ENCODE measurements around the gene KAT7. TPM values are rescaled to one million over a fixed set of nuclear protein-coding genes. Genes with fewer than 3 reads are reported as not detected.

The KAT7 gene
- total and polyA plus RNA-seq, 2 experiments from 2014 or later = 31.0 to 187 TPM

DNA sequence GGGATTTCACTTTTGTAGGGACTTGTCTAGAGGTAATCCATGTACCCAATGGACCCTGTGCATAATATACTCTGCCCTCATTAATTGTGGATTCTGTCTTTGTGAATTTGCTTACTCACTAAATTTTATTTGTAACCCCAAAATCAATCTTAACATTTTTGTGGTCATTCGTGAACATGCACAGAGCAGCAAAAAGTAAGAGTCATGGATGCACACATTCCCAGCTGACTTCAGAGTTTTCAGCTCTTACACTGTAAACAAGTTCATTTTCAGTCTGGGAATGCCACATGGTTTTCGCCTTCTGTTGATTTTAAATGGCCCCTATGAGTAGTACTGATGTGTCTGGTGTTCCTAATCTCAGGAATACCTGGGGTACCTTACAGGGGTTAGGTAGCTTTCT, 35.1 kb downstream of the KAT7 start (continued):
- TF ChIP-seq, protein P1, sequence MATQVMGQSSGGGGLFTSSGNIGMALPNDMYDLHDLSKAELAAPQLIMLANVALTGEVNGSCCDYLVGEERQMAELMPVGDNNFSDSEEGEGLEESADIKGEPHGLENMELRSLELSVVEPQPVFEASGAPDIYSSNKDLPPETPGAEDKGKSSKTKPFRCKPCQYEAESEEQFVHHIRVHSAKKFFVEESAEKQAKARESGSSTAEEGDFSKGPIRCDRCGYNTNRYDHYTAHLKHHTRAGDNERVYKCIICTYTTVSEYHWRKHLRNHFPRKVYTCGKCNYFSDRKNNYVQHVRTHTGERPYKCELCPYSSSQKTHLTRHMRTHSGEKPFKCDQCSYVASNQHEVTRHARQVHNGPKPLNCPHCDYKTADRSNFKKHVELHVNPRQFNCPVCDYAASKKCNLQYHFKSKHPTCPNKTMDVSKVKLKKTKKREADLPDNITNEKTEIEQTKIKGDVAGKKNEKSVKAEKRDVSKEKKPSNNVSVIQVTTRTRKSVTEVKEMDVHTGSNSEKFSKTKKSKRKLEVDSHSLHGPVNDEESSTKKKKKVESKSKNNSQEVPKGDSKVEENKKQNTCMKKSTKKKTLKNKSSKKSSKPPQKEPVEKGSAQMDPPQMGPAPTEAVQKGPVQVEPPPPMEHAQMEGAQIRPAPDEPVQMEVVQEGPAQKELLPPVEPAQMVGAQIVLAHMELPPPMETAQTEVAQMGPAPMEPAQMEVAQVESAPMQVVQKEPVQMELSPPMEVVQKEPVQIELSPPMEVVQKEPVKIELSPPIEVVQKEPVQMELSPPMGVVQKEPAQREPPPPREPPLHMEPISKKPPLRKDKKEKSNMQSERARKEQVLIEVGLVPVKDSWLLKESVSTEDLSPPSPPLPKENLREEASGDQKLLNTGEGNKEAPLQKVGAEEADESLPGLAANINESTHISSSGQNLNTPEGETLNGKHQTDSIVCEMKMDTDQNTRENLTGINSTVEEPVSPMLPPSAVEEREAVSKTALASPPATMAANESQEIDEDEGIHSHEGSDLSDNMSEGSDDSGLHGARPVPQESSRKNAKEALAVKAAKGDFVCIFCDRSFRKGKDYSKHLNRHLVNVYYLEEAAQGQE (IDR thresholded peaks at IDR 0.05; ENCODE audit: unreplicated experiment) = no peak
- TF ChIP-seq POLR2AphosphoS5 (IDR thresholded peaks at IDR 0.05; ENCODE audit: low read depth) = no peak
- TF ChIP-seq ZNF114 (CRISPR knock-in tag; IDR thresholded peaks at IDR 0.05) = no peak
- TF ChIP-seq EZH2phosphoT487 (IDR thresholded peaks at IDR 0.05; ENCODE audit: unreplicated experiment) = no peak
- TF ChIP-seq NANOG (IDR thresholded peaks at IDR 0.05; ENCODE audit: borderline replicate concordance) = no peak

DNA sequence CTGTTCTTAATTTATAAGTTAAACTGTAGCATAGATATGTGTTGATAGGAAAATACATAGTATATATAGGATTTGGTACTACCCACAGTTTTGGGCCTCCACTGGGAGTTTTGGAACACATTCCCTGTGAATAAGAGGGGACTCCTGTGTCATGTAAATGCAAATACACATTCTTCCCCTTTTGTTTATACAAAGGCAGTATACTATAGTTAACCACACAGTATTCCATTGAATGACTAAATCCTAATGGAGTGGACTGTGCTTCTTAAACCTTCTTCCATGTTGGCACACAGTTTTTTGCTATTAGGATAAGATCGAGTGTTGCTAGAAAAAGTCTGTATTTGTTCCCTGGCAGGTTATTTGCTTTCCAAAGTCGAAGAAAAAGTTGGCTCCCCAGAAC, 37.2 kb downstream of the KAT7 start:
- Histone ChIP-seq H3K4me2 (no peak overlapping the region), H3K9me2 (ENCODE audit: insufficient read depth) (no peaks in the 10 kb centered on the region), H3K36me3 (ENCODE audit: insufficient read depth) (peaks cover 73% of the 10 kb centered on the region), H3F3A (replicated peaks; ENCODE audit: low read depth) (no peaks in the 10 kb centered on the region), H3K4me3 (no peak overlapping the region), H3K27ac (ENCODE audit: low read depth) (peak overlapping the region; percentile 63), H3K27me3 (ENCODE audit: insufficient read depth) (no peaks in the 10 kb centered on the region), H4K20me1 (replicated peaks; ENCODE audit: insufficient read depth) (peaks cover 16% of the 10 kb centered on the region), H2AFZ (no peak overlapping the region), H3K4me1 (ENCODE audit: insufficient read depth) (peaks cover 19% of the 10 kb centered on the region; the same call in 1 of the 2 replicates), H3K79me2 (replicated peaks; ENCODE audit: insufficient read depth) (peaks cover 17% of the 10 kb centered on the region)
- H3K4me3 Mint-ChIP-seq = no peak overlapping the region
- DNase-seq (ENCODE audit: low spot score) = no peak
- ATAC-seq = peak; percentile 54
- H3K4me1 Mint-ChIP-seq = peaks cover 42% of the 10 kb centered on the region
- peaks cover 98% of the 10 kb centered on the region for H3K36me3 Mint-ChIP-seq (ENCODE audit: low read depth)
- TF ChIP-seq POLR2AphosphoS5 (IDR thresholded peaks at IDR 0.05; ENCODE audit: low read depth) (no peak), EZH2phosphoT487 (IDR thresholded peaks at IDR 0.05; ENCODE audit: unreplicated experiment) (no peak), NANOG (IDR thresholded peaks at IDR 0.05; ENCODE audit: borderline replicate concordance) (no peak), CREB1 (CRISPR knock-in tag; IDR thresholded peaks at IDR 0.05; ENCODE audit: low read depth) (no peak), STAT1 (IDR thresholded peaks at IDR 0.05; ENCODE audit: unreplicated experiment) (no peak), ZNF331 (CRISPR knock-in tag; IDR thresholded peaks at IDR 0.05; ENCODE audit: low read depth) (no peak), ZNF114 (CRISPR knock-in tag; IDR thresholded peaks at IDR 0.05) (no peak), EZH2 (IDR thresholded peaks at IDR 0.05; ENCODE audit: low read depth, unreplicated experiment) (no peak)
- TF ChIP-seq, protein P2, sequence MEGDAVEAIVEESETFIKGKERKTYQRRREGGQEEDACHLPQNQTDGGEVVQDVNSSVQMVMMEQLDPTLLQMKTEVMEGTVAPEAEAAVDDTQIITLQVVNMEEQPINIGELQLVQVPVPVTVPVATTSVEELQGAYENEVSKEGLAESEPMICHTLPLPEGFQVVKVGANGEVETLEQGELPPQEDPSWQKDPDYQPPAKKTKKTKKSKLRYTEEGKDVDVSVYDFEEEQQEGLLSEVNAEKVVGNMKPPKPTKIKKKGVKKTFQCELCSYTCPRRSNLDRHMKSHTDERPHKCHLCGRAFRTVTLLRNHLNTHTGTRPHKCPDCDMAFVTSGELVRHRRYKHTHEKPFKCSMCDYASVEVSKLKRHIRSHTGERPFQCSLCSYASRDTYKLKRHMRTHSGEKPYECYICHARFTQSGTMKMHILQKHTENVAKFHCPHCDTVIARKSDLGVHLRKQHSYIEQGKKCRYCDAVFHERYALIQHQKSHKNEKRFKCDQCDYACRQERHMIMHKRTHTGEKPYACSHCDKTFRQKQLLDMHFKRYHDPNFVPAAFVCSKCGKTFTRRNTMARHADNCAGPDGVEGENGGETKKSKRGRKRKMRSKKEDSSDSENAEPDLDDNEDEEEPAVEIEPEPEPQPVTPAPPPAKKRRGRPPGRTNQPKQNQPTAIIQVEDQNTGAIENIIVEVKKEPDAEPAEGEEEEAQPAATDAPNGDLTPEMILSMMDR (conservative IDR thresholded peaks at IDR 0.05; ENCODE audit: low read depth in 2 of 2) = no peak
- TF ChIP-seq, protein P3, sequence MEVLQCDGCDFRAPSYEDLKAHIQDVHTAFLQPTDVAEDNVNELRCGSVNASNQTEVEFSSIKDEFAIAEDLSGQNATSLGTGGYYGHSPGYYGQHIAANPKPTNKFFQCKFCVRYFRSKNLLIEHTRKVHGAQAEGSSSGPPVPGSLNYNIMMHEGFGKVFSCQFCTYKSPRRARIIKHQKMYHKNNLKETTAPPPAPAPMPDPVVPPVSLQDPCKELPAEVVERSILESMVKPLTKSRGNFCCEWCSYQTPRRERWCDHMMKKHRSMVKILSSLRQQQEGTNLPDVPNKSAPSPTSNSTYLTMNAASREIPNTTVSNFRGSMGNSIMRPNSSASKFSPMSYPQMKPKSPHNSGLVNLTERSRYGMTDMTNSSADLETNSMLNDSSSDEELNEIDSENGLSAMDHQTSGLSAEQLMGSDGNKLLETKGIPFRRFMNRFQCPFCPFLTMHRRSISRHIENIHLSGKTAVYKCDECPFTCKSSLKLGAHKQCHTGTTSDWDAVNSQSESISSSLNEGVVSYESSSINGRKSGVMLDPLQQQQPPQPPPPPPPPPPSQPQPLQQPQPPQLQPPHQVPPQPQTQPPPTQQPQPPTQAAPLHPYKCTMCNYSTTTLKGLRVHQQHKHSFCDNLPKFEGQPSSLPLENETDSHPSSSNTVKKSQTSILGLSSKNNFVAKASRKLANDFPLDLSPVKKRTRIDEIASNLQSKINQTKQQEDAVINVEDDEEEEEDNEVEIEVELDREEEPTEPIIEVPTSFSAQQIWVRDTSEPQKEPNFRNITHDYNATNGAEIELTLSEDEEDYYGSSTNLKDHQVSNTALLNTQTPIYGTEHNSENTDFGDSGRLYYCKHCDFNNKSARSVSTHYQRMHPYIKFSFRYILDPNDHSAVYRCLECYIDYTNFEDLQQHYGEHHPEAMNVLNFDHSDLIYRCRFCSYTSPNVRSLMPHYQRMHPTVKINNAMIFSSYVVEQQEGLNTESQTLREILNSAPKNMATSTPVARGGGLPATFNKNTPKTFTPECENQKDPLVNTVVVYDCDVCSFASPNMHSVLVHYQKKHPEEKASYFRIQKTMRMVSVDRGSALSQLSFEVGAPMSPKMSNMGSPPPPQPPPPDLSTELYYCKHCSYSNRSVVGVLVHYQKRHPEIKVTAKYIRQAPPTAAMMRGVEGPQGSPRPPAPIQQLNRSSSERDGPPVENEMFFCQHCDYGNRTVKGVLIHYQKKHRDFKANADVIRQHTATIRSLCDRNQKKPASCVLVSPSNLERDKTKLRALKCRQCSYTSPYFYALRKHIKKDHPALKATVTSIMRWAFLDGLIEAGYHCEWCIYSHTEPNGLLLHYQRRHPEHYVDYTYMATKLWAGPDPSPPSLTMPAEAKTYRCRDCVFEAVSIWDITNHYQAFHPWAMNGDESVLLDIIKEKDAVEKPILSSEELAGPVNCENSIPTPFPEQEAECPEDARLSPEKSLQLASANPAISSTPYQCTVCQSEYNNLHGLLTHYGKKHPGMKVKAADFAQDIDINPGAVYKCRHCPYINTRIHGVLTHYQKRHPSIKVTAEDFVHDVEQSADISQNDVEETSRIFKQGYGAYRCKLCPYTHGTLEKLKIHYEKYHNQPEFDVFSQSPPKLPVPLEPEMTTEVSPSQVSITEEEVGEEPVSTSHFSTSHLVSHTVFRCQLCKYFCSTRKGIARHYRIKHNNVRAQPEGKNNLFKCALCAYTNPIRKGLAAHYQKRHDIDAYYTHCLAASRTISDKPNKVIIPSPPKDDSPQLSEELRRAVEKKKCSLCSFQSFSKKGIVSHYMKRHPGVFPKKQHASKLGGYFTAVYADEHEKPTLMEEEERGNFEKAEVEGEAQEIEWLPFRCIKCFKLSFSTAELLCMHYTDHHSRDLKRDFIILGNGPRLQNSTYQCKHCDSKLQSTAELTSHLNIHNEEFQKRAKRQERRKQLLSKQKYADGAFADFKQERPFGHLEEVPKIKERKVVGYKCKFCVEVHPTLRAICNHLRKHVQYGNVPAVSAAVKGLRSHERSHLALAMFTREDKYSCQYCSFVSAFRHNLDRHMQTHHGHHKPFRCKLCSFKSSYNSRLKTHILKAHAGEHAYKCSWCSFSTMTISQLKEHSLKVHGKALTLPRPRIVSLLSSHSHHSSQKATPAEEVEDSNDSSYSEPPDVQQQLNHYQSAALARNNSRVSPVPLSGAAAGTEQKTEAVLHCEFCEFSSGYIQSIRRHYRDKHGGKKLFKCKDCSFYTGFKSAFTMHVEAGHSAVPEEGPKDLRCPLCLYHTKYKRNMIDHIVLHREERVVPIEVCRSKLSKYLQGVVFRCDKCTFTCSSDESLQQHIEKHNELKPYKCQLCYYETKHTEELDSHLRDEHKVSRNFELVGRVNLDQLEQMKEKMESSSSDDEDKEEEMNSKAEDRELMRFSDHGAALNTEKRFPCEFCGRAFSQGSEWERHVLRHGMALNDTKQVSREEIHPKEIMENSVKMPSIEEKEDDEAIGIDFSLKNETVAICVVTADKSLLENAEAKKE (CRISPR knock-in tag; IDR thresholded peaks at IDR 0.05) = no peak
- TF ChIP-seq, protein P4, sequence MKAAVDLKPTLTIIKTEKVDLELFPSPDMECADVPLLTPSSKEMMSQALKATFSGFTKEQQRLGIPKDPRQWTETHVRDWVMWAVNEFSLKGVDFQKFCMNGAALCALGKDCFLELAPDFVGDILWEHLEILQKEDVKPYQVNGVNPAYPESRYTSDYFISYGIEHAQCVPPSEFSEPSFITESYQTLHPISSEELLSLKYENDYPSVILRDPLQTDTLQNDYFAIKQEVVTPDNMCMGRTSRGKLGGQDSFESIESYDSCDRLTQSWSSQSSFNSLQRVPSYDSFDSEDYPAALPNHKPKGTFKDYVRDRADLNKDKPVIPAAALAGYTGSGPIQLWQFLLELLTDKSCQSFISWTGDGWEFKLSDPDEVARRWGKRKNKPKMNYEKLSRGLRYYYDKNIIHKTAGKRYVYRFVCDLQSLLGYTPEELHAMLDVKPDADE (IDR thresholded peaks at IDR 0.05) = no peak
- H3K27me3 Mint-ChIP-seq (ENCODE audit: insufficient read depth, low read depth, poor library complexity) = no peaks in the 10 kb centered on the region
- H3K9me3 Mint-ChIP-seq = no peaks in the 10 kb centered on the region
- peak overlapping the region; percentile 60 for H3K27ac Mint-ChIP-seq
